B cell (primary cell): Measurements from ENCODE around the gene CTDP1.

Source experiments
- CTCF ChIP-seq: fragments of 200-600 bp; IDR thresholded peaks from one replicate; pipeline ENCODE4 v1.8.0; 2022; ENCODE audit warnings: antibody characterized with exemption, mild to moderate bottlenecking
- EZH2 ChIP-seq: IDR thresholded peaks from 2 replicates; pipeline ENCODE4 v1.6.1; 2012; ENCODE audit warnings: borderline replicate concordance, low read depth, mild to moderate bottlenecking, moderate library complexity, low read length; ENCODE audit not compliant: insufficient read depth, poor library complexity, severe bottlenecking

- no peak for TF ChIP-seq CTCF
- no peak for TF ChIP-seq EZH2
These were observed 77.2 kb downstream of the CTDP1 start for GRCh38 chr18:79756826-79757225.
